RWPE2 (cell line): ENCODE measurements around the gene GAREM1.

Source experiments
- ATAC-seq: fragments of 200-7000 bp; cut with Tn5 transposase; 3 replicates; pipeline ENCODE4 v1.9.1; 2021; ENCODE audit warnings: low read depth
- DNase-seq: peaks from one replicate; pipeline ENCODE4 v3.0.0-alpha.2; 2020; ENCODE audit warnings: low spot score
- H3K27ac ChIP-seq: fragments of 450-650 bp; 2 replicates; pipeline ENCODE4 v1.5.1; 2017; ENCODE audit warnings: mild to moderate bottlenecking; ENCODE audit not compliant: poor library complexity, severe bottlenecking
- H3K27me3 ChIP-seq: fragments of 250-450 bp; sonication (Bioruptor Pico); 2 replicates; pipeline ENCODE4 v1.5.1; 2021; ENCODE audit warnings: mild to moderate bottlenecking, moderate library complexity; ENCODE audit not compliant: insufficient read depth, poor library complexity, severe bottlenecking
- H3K36me3 ChIP-seq: fragments of 250-450 bp; sonication (Bioruptor Pico); 2 replicates; pipeline ENCODE4 v1.5.1; 2020; ENCODE audit warnings: low read depth, mild to moderate bottlenecking, moderate library complexity
- H3K4me1 ChIP-seq: fragments of 250-450 bp; sonication (Bioruptor Pico); 2 replicates; pipeline ENCODE4 v1.5.1; 2021; ENCODE audit warnings: mild to moderate bottlenecking, moderate library complexity; ENCODE audit not compliant: insufficient read depth, poor library complexity, severe bottlenecking
- H3K4me3 ChIP-seq: fragments of 250-450 bp; sonication (Bioruptor Pico); 2 replicates; pipeline ENCODE4 v1.5.1; 2021; ENCODE audit warnings: mild to moderate bottlenecking, moderate library complexity; ENCODE audit not compliant: severe bottlenecking
- H3K9me3 ChIP-seq: fragments of 250-450 bp; sonication (Bioruptor Pico); 2 replicates; pipeline ENCODE4 v1.5.1; 2021; ENCODE audit warnings: mild to moderate bottlenecking, moderate library complexity; ENCODE audit not compliant: severe bottlenecking
- TF ChIP-seq, protein P1 (sequence below): fragments of 450-650 bp; IDR thresholded peaks from one replicate; pipeline ENCODE4 v1.5.1; 2017; ENCODE audit warnings: mild to moderate bottlenecking, moderate library complexity; ENCODE audit not compliant: poor library complexity, severe bottlenecking

Gene GAREM1

GRCh38 chr18:32301976-32302743 is 168.5 kb downstream of the GAREM1 start:
- Histone ChIP-seq H3K4me3 (no peak overlapping the region), H3K27me3 (no peaks in the 10 kb centered on the region), H3K9me3 (no peaks in the 10 kb centered on the region), H3K4me1 (peaks cover 9% of the 10 kb centered on the region), H3K27ac (no peak overlapping the region), H3K36me3 (no peaks in the 10 kb centered on the region)
- TF ChIP-seq, protein P1, sequence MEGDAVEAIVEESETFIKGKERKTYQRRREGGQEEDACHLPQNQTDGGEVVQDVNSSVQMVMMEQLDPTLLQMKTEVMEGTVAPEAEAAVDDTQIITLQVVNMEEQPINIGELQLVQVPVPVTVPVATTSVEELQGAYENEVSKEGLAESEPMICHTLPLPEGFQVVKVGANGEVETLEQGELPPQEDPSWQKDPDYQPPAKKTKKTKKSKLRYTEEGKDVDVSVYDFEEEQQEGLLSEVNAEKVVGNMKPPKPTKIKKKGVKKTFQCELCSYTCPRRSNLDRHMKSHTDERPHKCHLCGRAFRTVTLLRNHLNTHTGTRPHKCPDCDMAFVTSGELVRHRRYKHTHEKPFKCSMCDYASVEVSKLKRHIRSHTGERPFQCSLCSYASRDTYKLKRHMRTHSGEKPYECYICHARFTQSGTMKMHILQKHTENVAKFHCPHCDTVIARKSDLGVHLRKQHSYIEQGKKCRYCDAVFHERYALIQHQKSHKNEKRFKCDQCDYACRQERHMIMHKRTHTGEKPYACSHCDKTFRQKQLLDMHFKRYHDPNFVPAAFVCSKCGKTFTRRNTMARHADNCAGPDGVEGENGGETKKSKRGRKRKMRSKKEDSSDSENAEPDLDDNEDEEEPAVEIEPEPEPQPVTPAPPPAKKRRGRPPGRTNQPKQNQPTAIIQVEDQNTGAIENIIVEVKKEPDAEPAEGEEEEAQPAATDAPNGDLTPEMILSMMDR, result no peak
- DNase-seq (no peak), ATAC-seq (peak; percentile 95)

- H3K9me3 ChIP-seq, result no peaks in the 10 kb centered on the region
- H3K36me3 ChIP-seq, result no peaks in the 10 kb centered on the region
- TF ChIP-seq, protein P1, result no peak
- no peak for ATAC-seq
- no peak overlapping the region for H3K4me3 ChIP-seq
- H3K4me1 ChIP-seq, result peaks cover 9% of the 10 kb centered on the region
- no peaks in the 10 kb centered on the region for H3K27me3 ChIP-seq
- H3K27ac ChIP-seq, result no peak overlapping the region
- no peak for DNase-seq
Observed at GRCh38 chr18:32301361-32301760, 169.3 kb downstream of the GAREM1 start.

DNA sequence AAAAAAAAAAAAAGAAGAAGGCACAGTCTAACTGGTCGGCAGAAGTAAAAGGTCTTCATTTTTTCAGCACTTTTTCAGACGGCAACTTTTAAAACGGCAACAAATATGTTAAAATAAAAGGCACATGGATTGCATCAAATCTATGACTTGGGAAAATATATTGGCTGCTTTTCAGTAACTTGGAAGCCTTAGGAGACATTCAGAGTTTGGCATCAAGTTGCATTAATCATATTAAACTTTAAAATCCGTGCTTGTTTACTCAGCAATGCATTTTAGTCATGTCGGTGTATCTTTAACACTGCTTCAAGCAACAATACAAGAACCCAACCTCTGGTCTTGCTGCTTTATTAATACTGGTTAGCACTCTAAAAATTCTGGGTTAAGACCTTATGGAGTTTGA is 169.8 kb downstream of the GAREM1 start:
- Histone ChIP-seq H3K27ac (no peak overlapping the region), H3K36me3 (no peaks in the 10 kb centered on the region), H3K4me3 (no peak overlapping the region), H3K4me1 (peaks cover 9% of the 10 kb centered on the region), H3K27me3 (no peaks in the 10 kb centered on the region), H3K9me3 (no peaks in the 10 kb centered on the region)
- ATAC-seq, result no peak
- DNase-seq, result no peak
- TF ChIP-seq, protein P1, result no peak

DNA sequence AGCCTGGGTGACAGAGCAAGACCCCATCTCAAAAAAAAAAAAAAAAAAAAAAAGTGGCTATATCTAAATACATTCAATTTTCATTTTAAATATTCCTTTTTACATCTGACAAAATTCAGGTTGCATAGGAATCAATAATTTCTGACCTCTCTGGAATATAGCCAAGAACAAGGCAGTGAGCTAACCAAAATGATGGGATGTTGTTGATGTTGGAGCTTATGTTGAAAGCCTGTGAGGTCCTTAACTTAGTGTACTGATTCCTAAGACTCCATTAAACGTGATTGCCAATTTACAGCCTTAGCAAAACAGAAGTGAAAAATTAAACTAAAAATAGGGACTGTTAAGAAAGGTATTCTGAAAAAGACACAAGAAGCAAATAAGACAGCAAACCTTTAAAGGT is 171.2 kb downstream of the GAREM1 start:
- Histone ChIP-seq H3K4me3 (no peak overlapping the region), H3K4me1 (peaks cover 9% of the 10 kb centered on the region), H3K27me3 (no peaks in the 10 kb centered on the region), H3K27ac (no peak overlapping the region), H3K9me3 (no peaks in the 10 kb centered on the region), H3K36me3 (no peaks in the 10 kb centered on the region)
- TF ChIP-seq, protein P1, result no peak
- DNase-seq (no peak), ATAC-seq (no peak)

DNA sequence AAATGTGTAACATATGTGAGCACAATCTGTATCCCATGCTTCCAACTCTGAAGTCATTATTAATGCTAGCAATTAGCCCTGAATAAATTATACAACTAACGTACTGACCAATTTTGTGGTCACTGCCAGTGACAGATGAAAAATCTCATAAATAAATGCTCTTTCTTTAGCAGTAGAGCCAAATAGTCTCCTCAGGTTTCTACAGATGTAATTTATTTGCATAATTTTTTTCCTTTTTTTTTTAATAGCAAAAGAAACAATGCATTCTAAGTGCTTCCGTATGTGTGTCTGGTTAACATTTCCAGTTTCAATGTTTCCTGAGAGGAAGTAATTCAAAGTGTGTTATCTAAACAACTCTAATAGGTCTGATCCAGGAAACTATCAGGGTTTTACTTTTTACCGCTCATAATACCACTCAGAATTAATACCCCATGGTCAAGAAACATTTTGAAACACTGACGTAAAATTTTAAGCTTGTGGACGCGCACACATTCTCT is 172.5 kb downstream of the GAREM1 start:
- TF ChIP-seq, protein P1, result no peak
- H3K9me3 ChIP-seq, result no peaks in the 10 kb centered on the region
- ATAC-seq (no peak), DNase-seq (no peak)
- no peaks in the 10 kb centered on the region for H3K27me3 ChIP-seq
- no peak overlapping the region for H3K4me3 ChIP-seq
- no peaks in the 10 kb centered on the region for H3K36me3 ChIP-seq
- H3K27ac ChIP-seq, result no peak overlapping the region
- H3K4me1 ChIP-seq, result peaks cover 9% of the 10 kb centered on the region
